Measurements from ENCODE around the gene CSMD2.

Gene CSMD2

DNA sequence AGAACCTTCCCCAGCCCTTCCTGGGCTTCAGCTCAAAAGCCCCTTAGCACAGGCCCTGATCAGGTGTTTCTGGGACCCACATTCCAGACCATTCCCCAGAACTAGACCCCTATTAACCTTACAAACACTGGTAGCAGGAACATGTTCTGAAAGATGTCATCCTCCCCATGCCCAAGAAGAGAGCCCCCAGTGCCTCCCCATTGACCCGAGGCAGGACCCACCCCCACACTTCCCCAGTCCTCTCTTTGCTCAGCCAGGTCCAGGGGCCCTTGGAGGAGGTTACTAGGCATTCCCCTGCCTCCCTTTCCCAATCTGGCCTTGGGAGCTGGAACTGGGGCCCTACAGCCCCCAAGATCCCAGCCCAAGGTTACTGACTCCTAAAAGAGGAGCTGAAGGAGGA is 340.1 kb downstream of the CSMD2 start:
- no peak overlapping the region for H3K27ac ChIP-seq
- TF ChIP-seq, protein P1, sequence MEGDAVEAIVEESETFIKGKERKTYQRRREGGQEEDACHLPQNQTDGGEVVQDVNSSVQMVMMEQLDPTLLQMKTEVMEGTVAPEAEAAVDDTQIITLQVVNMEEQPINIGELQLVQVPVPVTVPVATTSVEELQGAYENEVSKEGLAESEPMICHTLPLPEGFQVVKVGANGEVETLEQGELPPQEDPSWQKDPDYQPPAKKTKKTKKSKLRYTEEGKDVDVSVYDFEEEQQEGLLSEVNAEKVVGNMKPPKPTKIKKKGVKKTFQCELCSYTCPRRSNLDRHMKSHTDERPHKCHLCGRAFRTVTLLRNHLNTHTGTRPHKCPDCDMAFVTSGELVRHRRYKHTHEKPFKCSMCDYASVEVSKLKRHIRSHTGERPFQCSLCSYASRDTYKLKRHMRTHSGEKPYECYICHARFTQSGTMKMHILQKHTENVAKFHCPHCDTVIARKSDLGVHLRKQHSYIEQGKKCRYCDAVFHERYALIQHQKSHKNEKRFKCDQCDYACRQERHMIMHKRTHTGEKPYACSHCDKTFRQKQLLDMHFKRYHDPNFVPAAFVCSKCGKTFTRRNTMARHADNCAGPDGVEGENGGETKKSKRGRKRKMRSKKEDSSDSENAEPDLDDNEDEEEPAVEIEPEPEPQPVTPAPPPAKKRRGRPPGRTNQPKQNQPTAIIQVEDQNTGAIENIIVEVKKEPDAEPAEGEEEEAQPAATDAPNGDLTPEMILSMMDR (conservative IDR thresholded peaks at IDR 0.05): no peak

DNA sequence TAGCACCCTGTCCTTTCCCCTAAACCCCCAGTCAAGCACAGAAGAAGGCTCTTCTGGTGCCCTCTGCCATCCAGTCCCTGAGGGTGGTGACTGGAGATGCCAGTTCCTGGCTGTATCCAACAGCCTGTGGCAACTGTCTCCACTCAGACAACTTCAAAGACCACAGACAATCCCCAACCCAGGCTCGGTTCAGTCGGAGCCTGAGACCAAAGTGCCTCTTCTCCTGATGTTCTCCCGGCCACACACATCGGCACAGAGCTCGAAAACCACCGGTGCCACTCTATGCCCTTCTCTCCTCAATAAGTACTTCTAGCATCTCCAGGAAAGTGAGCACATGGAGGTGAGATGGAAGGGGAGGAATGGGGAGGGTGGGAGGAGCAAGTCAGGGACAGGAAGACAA is 340.7 kb downstream of the CSMD2 start:
- H3K27ac ChIP-seq: no peak overlapping the region
- TF ChIP-seq, protein P1 (conservative IDR thresholded peaks at IDR 0.05): no peak

DNA sequence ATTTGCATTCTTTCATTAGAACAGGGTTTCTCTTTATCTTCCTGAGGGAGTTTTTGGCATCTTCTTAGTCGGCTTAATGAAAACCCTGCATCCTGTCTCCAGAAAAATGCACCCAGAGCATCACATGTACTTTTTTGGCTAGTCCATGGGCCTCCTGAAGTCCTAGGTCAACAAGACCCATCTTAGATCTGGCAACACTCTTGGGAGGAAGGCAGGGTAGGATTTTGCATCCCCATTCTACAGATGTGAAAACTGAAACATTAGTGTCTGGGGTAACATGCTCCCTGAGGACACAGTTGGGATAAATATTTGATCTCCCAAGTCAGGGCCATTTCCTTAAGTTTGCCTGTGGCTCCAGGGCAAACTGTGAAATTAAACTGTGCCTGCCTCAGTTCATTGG is 341.2 kb downstream of the CSMD2 start:
- H3K27ac ChIP-seq: no peak overlapping the region
- TF ChIP-seq, protein P1 (conservative IDR thresholded peaks at IDR 0.05): no peak

DNA sequence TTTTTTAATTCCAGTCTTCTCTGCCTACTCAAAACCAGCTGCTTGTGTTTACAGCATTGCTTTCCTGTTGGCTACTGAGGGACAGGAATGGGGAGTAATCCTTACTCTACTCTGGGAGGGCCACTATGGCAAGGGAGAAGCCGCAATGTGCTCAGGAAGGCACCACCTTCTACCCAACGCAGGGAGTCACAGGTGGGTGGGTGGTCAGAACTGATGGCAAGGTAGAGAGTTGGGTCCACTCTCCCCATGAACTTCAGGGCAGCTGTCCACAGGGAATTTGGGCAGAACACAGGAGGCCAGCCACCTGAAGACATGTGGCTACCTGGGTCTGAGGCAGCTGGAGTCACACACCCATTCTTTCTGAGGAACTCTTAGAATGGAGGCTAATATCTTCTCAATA is 341.6 kb downstream of the CSMD2 start:
- no peak overlapping the region for H3K27ac ChIP-seq
- TF ChIP-seq, protein P1 (conservative IDR thresholded peaks at IDR 0.05): no peak

DNA sequence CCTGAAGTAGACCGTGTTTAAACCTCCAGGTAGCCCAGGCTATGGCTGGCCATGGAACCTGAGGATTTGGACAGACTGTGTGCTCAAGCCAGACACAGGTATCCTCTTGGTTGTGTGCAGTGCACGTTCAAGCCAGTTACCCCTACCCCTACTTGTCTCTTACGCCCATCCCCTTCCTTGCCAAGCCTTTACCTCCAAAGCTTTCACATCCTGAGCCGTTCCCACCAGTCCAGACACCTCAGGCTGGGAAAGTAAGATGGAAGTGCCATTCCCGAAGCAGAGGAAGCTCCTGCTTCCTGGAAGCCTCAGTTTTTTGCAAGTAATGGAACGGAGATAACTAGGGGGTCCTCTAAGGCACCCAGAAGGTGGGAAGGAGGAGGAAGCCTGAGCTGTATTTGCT is 342.6 kb downstream of the CSMD2 start:
- TF ChIP-seq, protein P1 (conservative IDR thresholded peaks at IDR 0.05): no peak
- H3K27ac ChIP-seq: no peak overlapping the region

DNA sequence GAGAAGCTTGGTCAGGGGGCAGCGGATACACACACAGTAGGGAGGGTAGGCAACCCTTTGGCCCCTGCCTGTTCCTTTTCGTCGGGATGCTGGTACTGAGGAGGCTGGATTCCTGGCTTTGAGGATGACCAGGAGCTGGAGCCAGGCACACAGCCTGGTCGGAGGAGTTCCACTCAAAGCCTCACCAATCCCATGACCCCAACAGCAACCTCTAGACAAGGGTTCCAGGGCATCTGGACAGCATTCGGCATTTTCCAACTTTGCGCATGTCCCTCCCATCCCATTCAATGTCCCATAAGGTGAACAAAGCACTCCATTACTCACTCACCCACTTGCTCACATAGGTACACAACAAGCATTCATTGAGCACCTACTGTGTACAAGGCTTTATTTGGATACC is 343.7 kb downstream of the CSMD2 start:
- TF ChIP-seq, protein P1 (conservative IDR thresholded peaks at IDR 0.05): no peak
- no peak overlapping the region for H3K27ac ChIP-seq

DNA sequence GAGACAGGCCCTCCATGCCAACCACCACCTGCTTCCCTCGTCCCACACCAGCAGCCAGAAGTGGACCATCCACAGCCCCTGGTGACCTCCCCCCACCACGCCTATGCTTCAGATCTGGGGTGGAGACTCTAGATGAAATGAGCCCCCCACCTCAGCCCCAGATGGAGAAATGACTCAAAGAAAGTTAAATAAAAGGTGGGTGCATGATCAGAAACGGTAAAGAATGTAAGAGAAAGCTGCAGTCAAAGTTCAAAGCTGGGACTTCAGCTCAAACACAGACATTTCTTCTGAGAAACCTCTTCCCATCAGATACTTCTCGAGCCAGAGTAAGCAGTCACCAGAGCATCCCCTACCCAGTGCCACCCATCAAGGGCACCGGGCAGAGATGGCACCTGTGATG is 344.2 kb downstream of the CSMD2 start:
- H3K27ac ChIP-seq: no peak overlapping the region
- TF ChIP-seq, protein P1 (conservative IDR thresholded peaks at IDR 0.05): no peak

DNA sequence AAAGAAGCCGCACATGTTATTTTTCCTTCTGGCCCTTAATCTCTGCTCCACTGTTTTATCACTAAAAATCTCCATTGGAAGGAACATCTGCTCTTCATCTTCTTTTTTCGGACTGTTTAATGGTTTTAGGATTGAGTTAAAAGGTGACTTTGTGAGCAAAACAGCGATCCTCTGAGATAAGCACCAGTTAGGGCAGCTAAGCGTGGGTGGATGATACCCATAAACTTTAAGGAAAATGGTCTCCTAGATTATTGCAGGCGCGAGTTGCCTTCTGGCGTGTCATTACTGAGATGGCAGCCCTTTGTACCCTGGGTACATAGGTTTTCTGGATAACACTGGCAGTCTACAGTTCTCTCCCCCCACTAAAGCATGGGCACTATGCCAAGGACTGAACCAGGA is 345.1 kb downstream of the CSMD2 start:
- no peak overlapping the region for H3K27ac ChIP-seq
- TF ChIP-seq, protein P1 (conservative IDR thresholded peaks at IDR 0.05): no peak

All from VCaP (cell line).